Skin epidermis (tissue), 12 donors: ENCODE data around the gene MCUB.
"Not testable (repeated sequence)": the region's sequence is repeated elsewhere in the genome, so short reads cannot be mapped to it uniquely, and the experiment has no call there.

Experiments
- H3K27ac ChIP-seq, 21 experiments: fragments of 200-600 bp; sonication (generic) in 11 of 21; one replicate each; pipeline ENCODE4 v1.5.0; 2020; ENCODE audit warnings: mild to moderate bottlenecking in 3 of 21, inconsistent platforms in 2 of 21, moderate library complexity in 2 of 21
- H3K4me3 ChIP-seq, 7 experiments: fragments of 200-600 bp; sonication (generic) in 2 of 7; one replicate each; pipeline ENCODE4 v1.5.0; 2020; ENCODE audit warnings: inconsistent platforms in 2 of 7, mild to moderate bottlenecking in 2 of 7, moderate library complexity in 1 of 7

The MCUB gene

GRCh38 chr4:109574931-109575804, 15.1 kb downstream of the MCUB start:
- Histone ChIP-seq H3K4me3 (no peak overlapping the region), H3K27ac (no peak overlapping the region)

DNA sequence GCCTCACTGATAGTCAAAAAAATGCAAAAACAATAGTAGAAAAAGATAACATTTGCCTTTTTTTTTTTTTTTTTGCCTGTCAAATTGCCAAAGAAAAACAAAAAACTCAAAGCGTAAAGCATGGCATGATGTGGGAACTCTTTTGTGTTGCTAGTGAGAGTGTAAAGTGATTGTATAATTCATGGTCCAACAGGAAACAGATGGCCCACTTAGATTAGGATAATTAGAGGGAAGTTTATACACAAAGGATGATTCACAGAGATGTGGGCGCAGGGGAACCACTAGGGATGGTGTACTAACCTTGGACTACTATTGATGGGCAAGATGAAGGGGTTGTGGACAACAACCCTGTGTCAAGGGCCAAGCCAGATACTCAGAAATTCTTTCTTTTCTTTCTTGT, 16.4 kb downstream of the MCUB start:
- Histone ChIP-seq H3K27ac (no peak overlapping the region), H3K4me3 (no peak overlapping the region)

- Histone ChIP-seq H3K4me3 (no peak overlapping the region), H3K27ac (no peak overlapping the region)
These were observed 18.8 kb downstream of the MCUB start for GRCh38 chr4:109578846-109579245.

DNA sequence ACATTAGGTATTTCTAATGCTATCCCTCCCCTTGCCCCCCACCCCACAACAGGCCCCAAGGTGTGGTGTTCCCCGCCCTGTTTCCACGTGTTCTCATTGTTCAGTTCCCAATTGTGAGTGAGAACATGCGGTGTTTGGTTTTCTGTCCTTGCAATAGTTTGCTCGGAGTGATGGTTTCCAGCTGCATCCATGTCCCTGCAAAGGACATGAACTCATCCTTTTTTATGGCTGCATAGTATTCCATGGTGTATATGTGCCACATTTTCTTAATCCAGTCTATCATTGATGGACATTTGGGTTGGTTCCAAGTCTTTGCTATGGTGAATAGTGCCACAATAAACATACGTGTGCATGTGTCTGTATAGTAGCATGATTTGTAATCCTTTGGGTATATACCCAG, 20.0 kb downstream of the MCUB start:
- not testable (repeated sequence) for H3K4me3 ChIP-seq, H3K27ac ChIP-seq

- H3K27ac ChIP-seq, result no peak overlapping the region
These were observed 28.1 kb downstream of the MCUB start for GRCh38 chr4:109588176-109588575.

GRCh38 chr4:109589119-109589518, 29.1 kb downstream of the MCUB start:
- H3K4me3 ChIP-seq, result no peak overlapping the region

More at GRCh38 chr4:109588176-109588575, 28.1 kb downstream of the MCUB start:
- no peak overlapping the region for H3K4me3 ChIP-seq

GRCh38 chr4:109589605-109590004, 29.6 kb downstream of the MCUB start:
- H3K27ac ChIP-seq, result no peak overlapping the region

More at GRCh38 chr4:109589119-109589518, 29.1 kb downstream of the MCUB start:
- H3K27ac ChIP-seq, result no peak overlapping the region

DNA sequence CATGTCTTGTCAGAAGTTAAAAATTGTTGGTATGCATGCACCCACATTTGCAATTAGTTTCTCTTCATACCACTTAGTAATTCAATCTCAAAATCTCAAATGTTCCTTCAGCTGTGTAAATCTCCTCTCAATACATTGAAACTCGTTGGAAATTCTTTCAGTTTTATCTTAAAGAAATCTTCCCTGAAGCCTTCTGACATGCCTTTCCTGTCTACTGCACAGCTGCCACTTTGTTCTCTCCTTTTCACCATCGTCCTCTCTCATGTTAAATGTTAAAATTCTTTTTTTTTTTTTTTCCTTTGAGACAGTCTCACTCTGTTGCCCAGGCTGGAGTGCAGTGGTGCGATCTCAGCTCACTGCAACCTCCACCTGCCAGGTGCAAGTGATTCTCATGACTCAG, 30.9 kb downstream of the MCUB start:
- Histone ChIP-seq H3K27ac (no peak overlapping the region), H3K4me3 (no peak overlapping the region)

More at GRCh38 chr4:109589605-109590004, 29.6 kb downstream of the MCUB start:
- H3K4me3 ChIP-seq, result no peak overlapping the region

- no peak overlapping the region for H3K27ac ChIP-seq
- H3K4me3 ChIP-seq, result no peak overlapping the region
These were observed 32.3 kb downstream of the MCUB start for GRCh38 chr4:109592367-109592766.

GRCh38 chr4:109595123-109595522, 35.1 kb downstream of the MCUB start:
- H3K27ac ChIP-seq, H3K4me3 ChIP-seq: not testable (repeated sequence)

DNA sequence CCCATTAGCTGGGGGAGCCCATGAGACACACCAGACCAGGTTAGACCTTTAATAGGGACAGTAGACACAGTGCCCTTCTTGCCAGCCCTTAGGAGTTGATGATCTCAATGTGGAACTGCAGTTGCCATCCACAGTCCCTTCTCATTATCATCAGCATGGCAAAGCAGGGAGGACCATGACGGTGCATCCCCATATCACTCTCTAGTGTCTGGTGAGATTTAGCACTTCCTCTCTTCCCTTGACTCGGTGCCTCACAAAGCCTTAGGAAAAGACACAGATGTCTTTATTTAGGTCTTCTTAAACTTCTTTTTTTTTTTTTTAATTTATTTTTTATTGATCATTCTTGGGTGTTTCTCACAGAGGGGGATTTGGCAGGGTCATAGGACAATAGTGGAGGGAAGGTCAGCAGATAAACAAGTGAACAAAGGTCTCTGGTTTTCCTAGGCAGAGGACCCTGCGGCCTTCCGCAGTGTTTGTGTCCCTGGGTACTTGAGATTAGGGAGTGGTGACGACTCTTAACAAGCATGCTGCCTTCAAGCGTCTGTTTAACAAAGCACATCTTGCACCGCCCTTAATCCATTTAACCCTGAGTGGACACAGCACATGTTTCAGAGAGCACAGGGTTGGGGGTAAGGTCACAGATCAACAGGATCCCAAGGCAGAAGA, 36.5 kb downstream of the MCUB start:
- not testable (repeated sequence) for H3K4me3 ChIP-seq, H3K27ac ChIP-seq

- H3K4me3 ChIP-seq, result no peak overlapping the region
- H3K27ac ChIP-seq, result no peak overlapping the region
These were observed 39.1 kb downstream of the MCUB start for GRCh38 chr4:109599046-109599652.

DNA sequence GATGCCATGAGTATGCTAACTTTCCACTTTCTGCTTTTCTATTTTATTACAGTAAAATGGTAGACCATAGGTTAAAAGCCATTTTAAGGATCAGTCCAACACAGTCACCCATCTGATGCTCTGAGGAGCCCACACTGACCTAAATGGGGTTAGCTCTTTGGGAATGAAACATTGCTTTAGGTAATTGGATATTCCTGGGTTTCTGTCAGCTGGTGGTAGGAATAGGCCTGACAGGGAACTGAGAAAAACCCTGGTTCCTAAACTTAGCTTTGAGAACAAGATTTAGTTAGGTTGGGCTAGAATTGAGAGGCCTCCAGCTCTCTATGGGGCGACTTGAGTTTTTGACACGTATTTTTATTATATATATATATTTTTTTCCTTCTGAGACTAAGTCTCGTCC, 40.4 kb downstream of the MCUB start:
- Histone ChIP-seq H3K27ac (no peak overlapping the region), H3K4me3 (no peak overlapping the region)

GRCh38 chr4:109601336-109601735, 41.3 kb downstream of the MCUB start:
- no peak overlapping the region for H3K27ac ChIP-seq
- H3K4me3 ChIP-seq, result no peak overlapping the region

- Histone ChIP-seq H3K27ac (no peak overlapping the region), H3K4me3 (no peak overlapping the region)
These were observed 47.9 kb downstream of the MCUB start for GRCh38 chr4:109607976-109608375.

DNA sequence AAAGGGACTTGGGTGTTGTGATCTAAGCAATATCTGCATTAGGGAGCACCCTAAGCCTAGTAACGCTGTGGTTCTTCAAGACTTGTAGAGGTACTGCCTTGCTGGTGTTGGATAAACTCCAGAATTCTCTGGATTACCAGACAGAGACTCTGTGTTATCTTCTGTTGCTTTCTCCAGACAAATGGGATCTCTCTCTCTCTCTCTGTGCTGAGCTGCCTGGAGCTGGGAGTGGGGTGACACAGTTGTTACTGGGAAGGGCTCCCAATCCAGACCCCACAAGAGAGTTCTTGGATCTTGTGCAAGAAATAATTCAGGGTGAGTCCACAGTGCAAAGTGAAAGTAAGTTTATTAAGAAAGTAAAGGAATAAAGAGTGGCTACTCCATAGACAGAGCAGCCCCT, 48.8 kb downstream of the MCUB start:
- no peak overlapping the region for H3K27ac ChIP-seq
- H3K4me3 ChIP-seq, result no peak overlapping the region

DNA sequence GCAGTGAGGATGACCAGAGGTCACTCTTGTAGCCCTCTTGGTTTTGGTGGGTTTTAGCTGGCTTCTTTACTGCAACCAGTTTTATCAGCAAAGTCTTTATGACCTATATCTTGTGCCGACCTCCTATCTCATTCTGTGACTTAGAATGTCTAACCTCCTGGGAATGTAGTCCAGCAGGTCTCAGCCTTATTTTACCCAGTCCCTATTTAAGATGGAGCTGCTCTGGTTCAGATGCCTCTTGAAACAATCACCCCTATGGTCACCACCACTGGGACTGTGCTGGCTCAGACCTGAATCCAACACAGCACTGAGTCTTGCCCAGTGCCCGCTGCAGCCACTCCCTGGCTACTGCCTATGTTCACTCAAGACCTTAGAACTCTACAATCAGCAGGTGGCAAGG, 49.4 kb downstream of the MCUB start:
- H3K27ac ChIP-seq, result no peak overlapping the region
- no peak overlapping the region for H3K4me3 ChIP-seq

DNA sequence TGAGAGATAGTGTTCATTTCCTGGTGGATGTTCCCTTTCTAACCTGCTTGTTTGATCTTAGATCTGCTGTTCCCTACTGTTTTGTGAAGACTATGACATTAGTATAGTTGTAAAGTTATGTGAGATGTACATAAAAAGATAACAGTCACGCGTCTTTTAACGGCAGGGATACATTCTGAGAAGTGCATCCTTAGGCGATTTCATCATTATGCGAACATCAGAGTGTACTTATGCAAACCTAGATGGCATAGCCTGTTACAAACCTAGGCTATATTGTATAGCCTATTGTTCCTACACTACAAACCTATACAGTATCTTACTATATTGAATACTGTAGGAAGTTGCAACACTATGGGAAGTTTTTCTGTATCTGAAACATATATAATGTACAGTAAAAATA, 50.4 kb downstream of the MCUB start:
- H3K4me3 ChIP-seq, result no peak overlapping the region
- H3K27ac ChIP-seq, result no peak overlapping the region

- no peak overlapping the region for H3K27ac ChIP-seq
- H3K4me3 ChIP-seq, result no peak overlapping the region
These were observed 51.1 kb downstream of the MCUB start for GRCh38 chr4:109611045-109611646.

DNA sequence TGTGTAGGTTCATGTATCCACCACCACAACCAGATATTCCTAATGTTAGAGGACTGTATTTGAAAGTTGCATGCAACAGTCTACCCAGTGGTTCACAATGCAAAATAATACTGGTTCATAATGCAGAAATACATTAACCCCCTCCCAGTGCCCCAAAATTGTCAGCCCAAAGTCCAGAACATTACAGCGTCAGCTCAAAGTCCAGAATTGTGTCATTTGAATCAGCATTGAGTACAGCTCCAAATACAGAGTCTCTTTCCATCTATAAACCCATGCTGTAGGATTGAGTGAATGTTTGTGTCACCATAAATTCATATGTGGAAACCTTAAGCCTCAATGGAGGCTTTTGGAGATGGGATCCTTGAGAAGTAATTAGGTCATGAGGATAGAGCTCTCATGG, 54.0 kb downstream of the MCUB start:
- Histone ChIP-seq H3K4me3 (no peak overlapping the region), H3K27ac (no peak overlapping the region)
